ENCODE measurements around the gene ZNF280D. TPM values are rescaled to one million over a fixed set of nuclear protein-coding genes. Genes with fewer than 3 reads are reported as not detected.

The ZNF280D gene
- total RNA-seq, 1 experiment from 2014 or later: 25.3 TPM

GRCh38 chr15:56772868-56773639 is 39.7 kb upstream of the ZNF280D start:
- no peaks in the 10 kb centered on the region for H3K9me2 ChIP-seq (ENCODE audit: insufficient read depth)
- H3K36me3 ChIP-seq (ENCODE audit: control insufficient read depth in 1 of 2, insufficient read depth in 2 of 2, low read length in 2 of 2): no peaks in the 10 kb centered on the region
- ChIA-PET CTCF (no interaction called here), RAD21 (ENCODE audit: low non-redundant PET in 1 of 2, low total read pairs in 2 of 2, uncharacterized antibody in 2 of 2, unreplicated experiment in 2 of 2) (no interaction called here), POLR2A (no interaction called here)
- H3K9me3 ChIP-seq (ENCODE audit: control insufficient read depth in 1 of 2, insufficient read depth in 1 of 2, low read depth in 1 of 2, low read length in 2 of 2): no peaks in the 10 kb centered on the region
- H3K79me2 ChIP-seq (ENCODE audit: insufficient read depth, low read length): no peaks in the 10 kb centered on the region
- ATAC-seq: no peak
- no peaks in the 10 kb centered on the region for H4K20me1 ChIP-seq (ENCODE audit: insufficient read depth)
- no peak for TF ChIP-seq CEBPB (IDR thresholded peaks at IDR 0.05; ENCODE audit: low read depth)
- TF ChIP-seq TCF7L2 (IDR thresholded peaks at IDR 0.05; ENCODE audit: borderline replicate concordance, extremely low read depth, insufficient read depth, insufficient read length): no peak
- TF ChIP-seq FOSL1 (IDR thresholded peaks at IDR 0.05; ENCODE audit: low read depth): no peak
- no peak for TF ChIP-seq EZH2 (IDR thresholded peaks at IDR 0.05)
- no peak for TF ChIP-seq RAD21 (IDR thresholded peaks at IDR 0.05; ENCODE audit: low read depth)
- no peak for TF ChIP-seq REST (IDR thresholded peaks at IDR 0.05; ENCODE audit: low read depth)
- TF ChIP-seq ZNF274 (IDR thresholded peaks at IDR 0.05; ENCODE audit: low read depth, low read length): no peak
- TF ChIP-seq ATF3 (IDR thresholded peaks at IDR 0.05): no peak
- TF ChIP-seq POLR2AphosphoS5 (IDR thresholded peaks at IDR 0.05; ENCODE audit: low read depth, low read length): no peak
- TF ChIP-seq CTCF (IDR thresholded peaks at IDR 0.05 in 2 of 3, conservative IDR thresholded peaks at IDR 0.05 in 1 of 3; ENCODE audit: borderline replicate concordance in 1 of 3, insufficient read depth in 1 of 3, low read depth in 2 of 3, low read length in 2 of 3): no peak
- TF ChIP-seq POLR2A (IDR thresholded peaks at IDR 0.05; ENCODE audit: borderline replicate concordance, extremely low read depth, insufficient read depth, insufficient read length): no peak
- no peak for TF ChIP-seq SIN3A (IDR thresholded peaks at IDR 0.05; ENCODE audit: low read depth)
- TF ChIP-seq ELF1 (IDR thresholded peaks at IDR 0.05; ENCODE audit: borderline replicate concordance, low read depth): no peak
- TF ChIP-seq JUND (IDR thresholded peaks at IDR 0.05): no peak
- no peak overlapping the region for H3K27ac ChIP-seq (ENCODE audit: low read depth, low read length)
- H3K27me3 ChIP-seq (ENCODE audit: insufficient read depth, low read length): no peaks in the 10 kb centered on the region
- DNase-seq (ENCODE audit: low read depth, low spot score): no peak
- BruUV-seq (replicated peaks): no TSS peak
- no peak overlapping the region for H3K9ac ChIP-seq (ENCODE audit: low read length)
- no peaks in the 10 kb centered on the region for H3K4me1 ChIP-seq (ENCODE audit: control insufficient read depth in 1 of 2, insufficient read depth in 2 of 2, low read length in 2 of 2)
- intact Hi-C loops (cut with micrococcal nuclease): no loop called here
- no peak overlapping the region for H2AFZ ChIP-seq (ENCODE audit: low read depth, low read length, poor library complexity, severe bottlenecking)
- no peak overlapping the region for H3K4me3 ChIP-seq (replicated peaks in 1 of 2; ENCODE audit: low read depth in 1 of 2, low read length in 2 of 2)
- H3K4me2 ChIP-seq (ENCODE audit: low read length): no peak overlapping the region
